Activated CD8-positive, alpha-beta memory T cell treated with anti-CD3 and anti-CD28 coated beads, Interleukin-2, amount 50 U/mL, for 1 hour (primary cell): Measurements from ENCODE around the gene H2BK1.

Experiments used
- DNase-seq: peaks from one replicate; pipeline ENCODE4 v3.0.0-alpha.2; 2020; ENCODE audit errors: extremely low read depth

Gene H2BK1

GRCh38 chr7:151232091-151232916 is 22.0 kb upstream of the H2BK1 start, which contains the start of gene CHPF2:
Gene CHPF2 (plus strand): TSS chr7:151232483. CDS start chr7:151234012, 1,529 bp downstream.
- peak; percentile 65 for DNase-seq

GRCh38 chr7:151231080-151231479 is 20.8 kb upstream of the H2BK1 start:
- DNase-seq, result no peak

DNA sequence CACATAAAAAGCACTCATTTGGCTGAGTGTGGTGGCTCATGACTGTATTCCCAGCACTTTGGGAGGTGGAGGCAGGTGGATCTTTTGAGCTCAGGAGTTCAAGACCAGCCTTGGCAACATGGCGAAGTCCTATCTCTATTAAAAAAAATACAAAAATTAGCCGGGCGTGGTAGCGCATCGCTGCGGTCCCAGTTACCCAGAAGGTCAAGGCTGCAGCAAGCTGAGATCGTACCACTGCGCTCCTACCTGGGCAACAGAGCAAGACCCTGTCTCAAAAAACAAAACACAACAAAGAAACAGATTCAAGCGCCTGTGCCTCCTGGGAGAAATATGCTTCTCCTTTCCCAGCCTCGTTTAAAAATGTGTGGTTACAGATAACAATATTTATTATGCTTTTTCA is 19.0 kb upstream of the H2BK1 start:
- no peak for DNase-seq

DNA sequence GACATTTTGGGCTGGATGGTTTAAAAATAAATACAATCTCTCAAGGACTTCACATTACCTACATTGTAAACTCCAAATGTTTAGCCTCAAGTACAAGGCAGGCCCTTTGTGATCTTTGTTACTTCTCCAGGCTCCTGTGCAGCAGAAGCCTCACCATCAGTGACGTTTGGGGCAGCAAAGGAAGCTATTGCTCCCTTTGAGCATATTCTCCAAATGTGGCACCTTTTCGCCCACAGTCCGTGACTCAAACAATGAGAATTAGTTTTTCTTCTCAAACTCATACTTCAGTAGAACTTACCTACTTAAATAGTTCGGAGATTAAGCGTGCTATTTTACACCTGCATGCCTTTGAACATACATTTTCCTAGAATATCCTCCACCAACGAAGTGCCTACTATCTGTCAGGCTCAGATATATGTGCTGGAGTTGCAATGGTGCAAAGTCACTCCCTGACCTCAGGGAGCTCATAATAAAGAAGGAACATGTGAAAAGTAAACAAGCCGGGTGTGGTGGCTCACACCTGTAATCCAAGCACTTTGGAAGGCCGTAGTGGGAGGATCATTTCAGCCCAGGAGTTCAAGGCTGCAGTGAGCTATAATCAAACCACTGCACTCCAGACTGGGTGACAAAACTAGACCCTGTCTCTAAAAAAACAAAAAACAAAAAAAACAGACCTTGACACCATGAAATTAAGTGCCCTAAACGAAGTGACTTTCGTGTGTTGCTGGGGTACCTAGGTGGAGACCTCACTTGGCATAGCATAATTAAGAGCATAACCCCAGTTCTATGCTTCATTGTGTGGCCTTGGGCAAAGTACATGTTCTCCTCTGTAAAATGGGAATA is 18.0 kb upstream of the H2BK1 start:
- no peak for DNase-seq

DNA sequence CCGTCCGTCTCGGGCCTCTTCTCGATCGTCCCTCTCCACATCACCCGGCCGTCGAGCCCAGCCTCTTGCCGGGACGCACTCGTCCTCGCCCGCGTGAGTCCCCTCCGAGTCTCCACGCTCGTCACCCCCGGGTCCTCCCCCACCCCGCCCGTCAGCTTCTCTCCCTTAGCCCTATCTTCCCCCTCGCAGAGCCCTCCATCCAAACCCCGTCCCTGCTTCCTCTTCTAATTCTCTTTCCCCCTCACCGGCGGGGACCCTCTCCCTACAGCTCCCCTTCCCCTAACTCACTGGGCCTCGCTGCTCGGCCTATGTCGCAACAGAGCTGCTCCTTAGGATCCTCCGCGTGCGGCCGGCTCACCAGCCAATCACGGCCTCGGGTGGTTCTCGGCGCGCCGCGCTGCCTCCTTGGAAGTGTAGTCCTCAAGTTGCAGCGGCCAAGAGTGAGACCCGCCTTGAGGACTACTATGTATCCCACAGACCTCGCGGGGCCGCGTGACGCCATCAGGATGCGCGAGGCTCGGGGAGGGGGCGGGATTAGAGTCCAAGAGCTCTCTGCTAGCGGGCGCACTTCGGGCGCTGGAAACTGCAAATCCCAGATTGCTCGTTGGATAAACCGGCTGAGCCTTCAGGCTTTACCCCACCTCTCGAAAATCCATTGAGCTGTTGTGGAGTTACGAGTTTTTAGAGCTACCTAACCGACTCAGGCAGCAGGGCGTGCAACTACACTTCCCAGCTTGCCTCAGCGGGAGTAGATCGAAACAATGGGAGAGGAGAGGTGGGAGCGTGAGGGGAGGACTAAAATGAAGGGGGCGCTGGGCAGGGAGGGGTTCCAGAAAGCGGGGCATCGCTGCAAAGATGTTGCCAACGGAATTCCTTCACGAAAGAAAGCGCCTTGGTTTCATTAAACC is 16.8 kb upstream of the H2BK1 start, which contains the start of gene ABCF2:
ABCF2 (minus strand) TSS at position 331 of the 908 bp plus-strand sequence. CDS start 747 bp downstream, outside the sequence.
- peak; percentile 90 for DNase-seq

- DNase-seq, result no peak
These were observed 16.2 kb upstream of the H2BK1 start for GRCh38 chr7:151226560-151226874.

GRCh38 chr7:151225948-151226510 is 15.7 kb upstream of the H2BK1 start:
- no peak for DNase-seq

DNA sequence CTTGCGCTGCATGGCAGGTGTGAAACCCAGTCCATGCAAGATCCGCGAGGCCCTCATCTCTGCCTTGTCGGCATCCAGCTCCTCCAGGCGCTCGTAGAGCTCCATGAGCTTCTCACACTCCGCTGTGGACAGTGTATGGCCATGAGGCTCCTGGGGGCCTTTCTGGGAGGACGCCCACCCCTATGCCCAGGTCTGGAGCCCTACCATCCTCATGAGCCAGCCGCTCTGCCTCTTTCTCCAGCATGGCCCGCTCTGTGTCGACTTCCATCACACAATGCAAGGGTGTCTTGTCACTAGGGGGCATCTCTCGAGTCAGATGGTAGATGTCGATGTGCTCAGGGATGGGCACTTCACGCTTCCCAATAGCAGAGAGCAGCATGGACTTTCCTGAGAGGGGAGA is 13.4 kb upstream of the H2BK1 start:
- no peak for DNase-seq

DNA sequence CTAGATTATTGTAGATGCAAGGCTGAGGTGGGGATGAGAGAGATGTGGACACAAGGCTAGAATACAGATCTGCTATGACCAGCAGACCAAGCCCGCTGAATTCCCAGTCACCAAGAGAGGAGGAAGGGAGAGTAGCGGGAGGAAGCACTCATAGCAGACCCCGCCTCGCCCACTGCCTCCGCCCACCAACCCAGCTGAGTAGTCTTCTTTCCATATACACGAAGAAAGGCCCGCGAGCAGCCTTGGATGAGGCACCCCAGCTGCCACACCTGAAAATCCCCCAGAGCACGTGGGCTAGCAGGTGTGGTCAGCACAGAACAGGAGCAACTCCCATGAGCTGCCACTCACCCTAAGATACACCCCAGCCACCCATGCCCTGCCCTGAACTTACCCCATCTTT is 7.9 kb upstream of the H2BK1 start:
- DNase-seq, result no peak

- DNase-seq, result no peak
These were observed 5.1 kb upstream of the H2BK1 start for GRCh38 chr7:151215396-151215795.

- no peak for DNase-seq
These were observed 3.5 kb upstream of the H2BK1 start for GRCh38 chr7:151213826-151214225.

GRCh38 chr7:151212626-151213025 is 2.3 kb upstream of the H2BK1 start:
- no peak for DNase-seq

GRCh38 chr7:151211155-151211772 is 976 bp upstream of the H2BK1 start:
- DNase-seq, result no peak

GRCh38 chr7:151209588-151209987 is 700 bp downstream of the H2BK1 start:
- no peak for DNase-seq

DNA sequence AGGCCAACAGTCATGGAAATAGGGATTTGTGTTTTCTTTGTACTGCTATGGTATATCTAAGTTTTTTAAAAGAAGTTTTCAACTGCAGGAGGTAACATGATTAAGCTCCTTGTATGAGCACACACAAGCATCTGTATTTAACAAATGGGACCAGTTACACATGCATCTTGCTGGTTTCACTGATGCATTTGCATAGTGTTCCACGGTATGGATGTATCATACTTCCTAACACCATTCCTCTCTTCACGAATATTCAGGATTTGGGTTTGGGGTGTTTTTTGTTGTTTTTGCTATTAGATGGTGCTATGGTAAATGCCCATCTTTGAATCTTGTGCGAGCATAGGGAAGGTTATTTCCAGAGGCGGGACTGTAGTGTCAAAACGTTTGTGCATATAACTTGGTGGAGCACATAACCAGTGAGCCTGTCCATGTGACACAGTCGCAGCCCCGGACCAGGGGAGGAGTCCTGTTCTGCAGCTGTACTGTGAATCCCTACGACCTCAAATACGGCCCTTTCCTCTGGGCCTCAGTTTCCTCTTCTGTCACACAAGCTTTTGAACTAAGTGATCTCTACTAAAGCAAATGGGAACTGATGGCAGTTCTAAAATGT is 1.9 kb downstream of the H2BK1 start:
- no peak for DNase-seq

DNA sequence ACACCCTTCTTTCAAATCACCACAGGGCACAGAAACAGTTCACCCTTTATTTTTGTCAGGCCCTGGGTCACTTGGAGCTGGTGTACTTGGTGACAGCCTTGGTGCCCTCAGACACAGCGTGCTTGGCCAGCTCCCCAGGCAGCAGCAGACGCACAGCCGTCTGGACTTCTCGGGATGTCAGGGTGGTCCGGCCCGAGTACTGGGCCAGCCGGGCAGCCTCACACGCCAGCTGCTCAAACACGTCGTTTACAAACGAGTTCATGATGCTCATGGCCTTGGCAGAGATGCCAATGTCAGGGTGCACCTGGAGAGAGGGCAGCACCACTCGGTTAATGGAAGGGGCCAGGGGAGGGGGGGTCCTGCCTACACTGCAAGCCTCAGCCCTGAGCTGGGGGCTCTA is 2.5 kb downstream of the H2BK1 start:
- no peak for DNase-seq

- DNase-seq, result no peak
These were observed 3.0 kb downstream of the H2BK1 start for GRCh38 chr7:151207315-151207714.

DNA sequence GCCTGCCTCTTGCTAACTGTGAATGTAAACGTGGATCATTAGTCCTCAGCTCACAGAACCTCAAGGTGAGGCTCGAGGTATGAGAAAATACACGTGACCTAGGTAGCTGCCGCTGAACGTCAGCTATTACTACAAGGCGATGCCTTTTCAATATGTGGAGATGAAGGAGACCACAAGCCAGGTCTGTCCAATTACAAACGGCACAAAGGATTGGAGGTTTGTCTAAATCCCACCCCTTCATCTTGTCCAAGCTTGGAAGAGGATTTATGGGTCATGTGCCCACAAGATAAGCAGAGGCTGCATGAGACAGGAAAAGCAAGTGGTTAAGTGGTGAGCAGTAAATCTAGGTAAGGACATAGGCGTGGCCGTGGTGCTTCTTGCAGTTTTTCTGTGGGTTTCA is 3.4 kb downstream of the H2BK1 start:
- DNase-seq, result peak; percentile 14

- DNase-seq, result no peak
These were observed 4.6 kb downstream of the H2BK1 start for GRCh38 chr7:151205730-151206129.

DNA sequence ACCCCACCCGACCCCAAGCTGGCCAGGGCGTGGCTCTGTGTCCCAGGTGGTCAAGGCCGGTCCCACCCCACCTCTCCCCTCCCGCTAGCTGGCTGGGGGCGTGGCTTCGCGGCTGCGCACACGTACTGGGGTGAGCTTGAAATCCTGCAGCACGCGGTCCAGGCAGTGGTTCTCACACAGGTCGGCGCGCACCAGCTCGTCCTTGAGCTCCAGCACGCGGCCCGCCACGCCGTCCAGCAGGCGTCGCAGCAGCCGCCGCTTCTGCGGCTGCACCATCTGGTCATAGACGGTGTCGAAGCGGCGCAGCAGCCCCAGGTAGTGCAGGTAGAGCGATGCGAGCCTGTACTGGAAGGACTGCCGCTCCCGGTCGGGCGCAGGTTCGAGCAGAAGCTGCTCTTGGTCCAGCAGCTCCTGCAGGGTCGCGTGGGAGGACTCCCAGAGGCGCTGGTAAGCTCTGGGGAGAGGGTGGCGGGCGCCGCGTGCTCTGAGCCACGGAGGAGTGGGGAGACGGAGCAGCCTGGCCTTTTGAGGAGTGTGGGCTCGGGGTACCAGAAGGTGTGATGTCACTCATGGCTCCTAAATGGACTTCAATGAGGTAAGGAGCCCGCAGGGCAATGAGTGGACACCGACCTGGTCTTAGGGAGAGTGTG is 5.8 kb downstream of the H2BK1 start:
- DNase-seq, result no peak
